HepG2 (cell line): ENCODE results near the gene ARMH2. TPM values are rescaled to one million over a fixed set of nuclear protein-coding genes. Genes with fewer than 3 reads are reported as not detected.

Experiments used
- AFF4 ChIP-seq: sonication (generic); formaldehyde crosslinking; IDR thresholded peaks from 2 replicates; pipeline ENCODE4 v1.4.0; 2020; ENCODE audit warnings: missing genetic modification reagents
- ARID5B ChIP-seq: IDR thresholded peaks from 2 replicates; pipeline ENCODE4 v1.4.0; 2020; ENCODE audit warnings: mild to moderate bottlenecking, missing genetic modification reagents
- DNMT1 ChIP-seq: sonication (generic); formaldehyde crosslinking; IDR thresholded peaks from 2 replicates; pipeline ENCODE4 v1.5.1; 2020; ENCODE audit warnings: mild to moderate bottlenecking, missing genetic modification reagents
- ETV5 ChIP-seq: IDR thresholded peaks from 2 replicates; pipeline ENCODE4 v1.6.1; 2018; ENCODE audit warnings: missing biosample characterization, missing genetic modification reagents, inconsistent platforms, borderline replicate concordance
- FOXM1 ChIP-seq: sonication (generic); formaldehyde crosslinking; IDR thresholded peaks from 2 replicates; pipeline ENCODE4 v1.5.0; 2020; ENCODE audit warnings: missing genetic modification reagents
- HDAC2 ChIP-seq: sonication (generic); formaldehyde crosslinking; IDR thresholded peaks from 2 replicates; pipeline ENCODE4 v1.4.0; 2020; ENCODE audit warnings: missing genetic modification reagents
- HOXA3 ChIP-seq: sonication (generic); formaldehyde crosslinking; IDR thresholded peaks from 2 replicates; pipeline ENCODE4 v1.5.0; 2020; ENCODE audit warnings: missing genetic modification reagents
- KLF9 ChIP-seq: IDR thresholded peaks from 2 replicates; pipeline ENCODE4 v1.6.1; 2016; ENCODE audit warnings: low read depth
- MBD4 ChIP-seq: IDR thresholded peaks from 2 replicates; pipeline ENCODE4 v1.6.1; 2012; ENCODE audit warnings: low read length, inconsistent platforms, borderline replicate concordance
- NCOA2 ChIP-seq: sonication (generic); formaldehyde crosslinking; IDR thresholded peaks from 2 replicates; pipeline ENCODE4 v1.8.0; 2022; ENCODE audit warnings: inconsistent platforms
- NRL ChIP-seq: sonication (generic); formaldehyde crosslinking; IDR thresholded peaks from 2 replicates; pipeline ENCODE4 v1.5.0; 2020; ENCODE audit warnings: missing genetic modification reagents, mild to moderate bottlenecking, moderate library complexity, borderline replicate concordance
- RXRB ChIP-seq: IDR thresholded peaks from 2 replicates; pipeline ENCODE4 v1.6.1; 2016; ENCODE audit warnings: borderline replicate concordance, missing genetic modification reagents, missing compliant biosample characterization
- SP140L ChIP-seq: sonication (generic); formaldehyde crosslinking; IDR thresholded peaks from 2 replicates; pipeline ENCODE4 v1.4.0; 2020; ENCODE audit warnings: missing genetic modification reagents, borderline replicate concordance
- YEATS4 ChIP-seq: sonication (generic); formaldehyde crosslinking; IDR thresholded peaks from 2 replicates; pipeline ENCODE4 v1.4.0; 2020; ENCODE audit warnings: missing genetic modification reagents, borderline replicate concordance
- ZBTB33 ChIP-seq: sonication (generic); formaldehyde crosslinking; IDR thresholded peaks from 2 replicates; pipeline ENCODE4 v1.4.0; 2020; ENCODE audit warnings: missing genetic modification reagents
- ZC3H13 ChIP-seq: sonication (generic); formaldehyde crosslinking; IDR thresholded peaks from 2 replicates; pipeline ENCODE4 v1.8.1; 2023; ENCODE audit warnings: mild to moderate bottlenecking, missing genetic modification reagents, moderate library complexity
- ZFP41 ChIP-seq: sonication (generic); formaldehyde crosslinking; IDR thresholded peaks from 2 replicates; pipeline ENCODE4 v1.4.0; 2020; ENCODE audit warnings: mild to moderate bottlenecking, missing genetic modification reagents, borderline replicate concordance
- ZNF564 ChIP-seq: sonication (generic); formaldehyde crosslinking; IDR thresholded peaks from 2 replicates; pipeline ENCODE4 v1.8.1; 2023; ENCODE audit warnings: mild to moderate bottlenecking, missing genetic modification reagents
- ZNF570 ChIP-seq: sonication (generic); formaldehyde crosslinking; IDR thresholded peaks from 2 replicates; pipeline ENCODE4 v1.4.0; 2020; ENCODE audit warnings: mild to moderate bottlenecking, missing genetic modification reagents, borderline replicate concordance
- polyA plus RNA-seq, 8 experiments: library from polyadenylated mRNA; depleted of rRNA in 3 of 8; stranded (reverse) in 7 of 8; unstranded in 1 of 8; fragments of >200 nt; fragmentation: Illumina TruSeq in 4 of 8; extraction: Trizol in 4 of 8; gene quantifications; 2 replicates each; pipeline versions ENCODE4 v1.2.1 to v1.2.3, GENCODE V29; 2011 to 2016; ENCODE audit warnings: low read depth in 4 of 8, missing spikeins in 1 of 8, mixed read lengths in 1 of 8; ENCODE audit not compliant: insufficient read depth in 1 of 8
- total RNA-seq, 5 experiments: library from RNA; depleted of rRNA; stranded (reverse); fragments of >200 nt; fragmentation: Illumina TruSeq; extraction: Trizol; gene quantifications; 2 replicates each; pipeline ENCODE4 v1.2.3, GENCODE V29; 2016; ENCODE audit warnings: low read depth in 1 of 5

Gene ARMH2
- total and polyA plus RNA-seq, 2 of the 13 experiments (the other 11 are each of a cell fraction or from before 2014, with no cell fraction given) = not detected

- TF ChIP-seq ZBTB33 (peak; percentile 67; the same call in 1 of the 2 replicates), RXRB (CRISPR knock-in tag) (peak; percentile 35), ZNF570 (CRISPR knock-in tag) (no peak), ETV5 (CRISPR knock-in tag) (peak; percentile 71; the same call in 1 of the 2 replicates), ZFP41 (CRISPR knock-in tag) (no peak), AFF4 (CRISPR knock-in tag) (no peak), ARID5B (CRISPR knock-in tag) (peak; percentile 29; the same call in 1 of the 2 replicates), KLF9 (CRISPR knock-in tag) (no peak), HOXA3 (CRISPR knock-in tag) (peak; percentile 42; the same call in 1 of the 2 replicates), SP140L (CRISPR knock-in tag) (no peak), NRL (no peak), HDAC2 (peak; percentile 61), ZC3H13 (CRISPR knock-in tag) (no peak), MBD4 (no peak), ZNF564 (no peak), NCOA2 (CRISPR knock-in tag) (0 out of 2 replicates have a peak, but pooled peaks have one; percentile 24), FOXM1 (no peak), YEATS4 (no peak), DNMT1 (CRISPR knock-in tag) (no peak)
Measured at GRCh38 chr6:24825130-24825630, 26.5 kb upstream of the ARMH2 start (continued).
